Erythroblast (primary cell): ENCODE results near the gene RAD51D.

ENCODE experiments used
- GATA1 ChIP-seq: IDR thresholded peaks from 2 replicates; pipeline ENCODE4 v1.6.1; 2011; ENCODE audit warnings: low read depth, mild to moderate bottlenecking, control low read depth, low read length, moderate library complexity
- POLR2A ChIP-seq: IDR thresholded peaks from 2 replicates; pipeline ENCODE4 v1.6.1; 2011; ENCODE audit warnings: mild to moderate bottlenecking, low read length

DNA sequence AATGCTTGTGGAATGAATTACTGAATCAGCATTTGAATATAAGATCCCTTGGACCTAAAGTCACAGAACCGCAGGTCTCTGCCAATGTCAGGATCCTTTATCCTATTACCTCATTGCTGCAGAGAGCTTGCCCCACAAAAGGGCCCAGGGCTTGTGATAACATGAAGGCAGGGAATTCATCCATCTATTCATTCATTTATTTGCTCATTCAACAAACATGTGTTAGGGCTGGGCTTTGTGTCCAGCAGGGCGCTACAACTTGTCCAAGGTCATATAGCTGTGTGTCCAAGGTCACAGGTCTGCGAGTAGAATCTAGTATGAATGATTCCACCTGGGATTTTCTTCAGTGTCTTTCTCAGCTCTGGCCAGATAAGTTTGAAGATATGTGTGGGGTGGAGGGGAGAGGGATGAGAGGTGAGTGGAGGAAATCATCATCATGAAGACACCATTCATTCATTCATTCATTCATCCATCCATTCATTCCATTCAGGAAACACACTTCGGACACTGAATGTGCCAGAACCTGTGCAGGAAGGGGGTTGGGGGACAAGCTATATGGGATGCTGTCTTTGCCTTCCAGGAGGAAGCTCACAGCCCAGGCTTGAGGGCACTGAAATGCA lies 26.7 kb upstream of the RAD51D start:
- TF ChIP-seq POLR2A: no peak
- no peak for TF ChIP-seq GATA1
